GM12878 (cell line): ENCODE results near the gene CHKA. TPM values are rescaled to one million over a fixed set of nuclear protein-coding genes. Genes with fewer than 3 reads are reported as not detected.

ENCODE experiments used
- ATAC-seq: fragments of 200-7000 bp; cut with Tn5 transposase; 3 replicates; pipeline ENCODE4 v1.9.1; 2020; ENCODE audit warnings: mild to moderate bottlenecking, moderate library complexity
- BruUV-seq: library from RNA; stranded (reverse); fragments of 400-500 nt; replicated peaks from 2 replicates; lab custom pipeline; 2021; lab: Mats Ljungman, UMichigan
- CTCF ChIA-PET: fragments of 300-600 bp; sonication (Branson Sonifier 250); formaldehyde crosslinking; extraction: SDS; loops from one replicate; lab custom pipeline; 2021; ENCODE audit warnings: inconsistent platforms; lab: Yijun Ruan, JAX
- POLR2A ChIA-PET: fragments of 350-600 bp; formaldehyde crosslinking; extraction: SDS; loops from one replicate; lab custom pipeline; 2021; ENCODE audit warnings: inconsistent platforms; lab: Charles Lee
- RAD21 ChIA-PET: fragments of 300-600 bp; sonication (Branson Sonifier 250); formaldehyde crosslinking; loops from one replicate; lab custom pipeline; 2023; ENCODE audit warnings: antibody characterized with exemption; ENCODE audit not compliant: unreplicated experiment; lab: Charles Lee
- SMC1A ChIA-PET: fragments of 300-600 bp; sonication (Branson Sonifier 250); formaldehyde crosslinking; loops from one replicate; lab custom pipeline; 2023; ENCODE audit not compliant: unreplicated experiment, uncharacterized antibody; lab: Charles Lee
- DNase-seq: peaks from one replicate; pipeline ENCODE4 v3.0.0-alpha.2; 2011; ENCODE audit warnings: low read depth, low spot score
- FAIRE-seq: peaks from 3 replicates; lab custom pipeline; 2011; peaks lifted over from hg19 to GRCh38; lab: Jason Lieb, UNC
- H2AFZ ChIP-seq: 2 replicates; pipeline ENCODE4 v1.6.0; 2011; ENCODE audit warnings: low read depth, low read length, control low read depth; ENCODE audit not compliant: control insufficient read depth
- H3K27ac ChIP-seq: 2 replicates; pipeline ENCODE4 v1.5.1; 2011; ENCODE audit warnings: control low read depth; ENCODE audit not compliant: control insufficient read depth, insufficient read depth
- H3K27me3 ChIP-seq, 2 experiments: replicated peaks in 1 of 2; 2 replicates each; pipeline versions ENCODE4 v1.6.0 to v1.6.1; 2011; ENCODE audit warnings: low read length in 1 of 2; ENCODE audit not compliant: control insufficient read depth in 2 of 2, insufficient read depth in 2 of 2
- H3K36me3 ChIP-seq, 2 experiments: 2 replicates each; pipeline ENCODE4 v1.5.1; 2011; ENCODE audit warnings: low read length in 1 of 2; ENCODE audit not compliant: control insufficient read depth in 2 of 2, insufficient read depth in 2 of 2
- H3K4me1 ChIP-seq: 2 replicates; pipeline ENCODE4 v1.6.1; 2011; ENCODE audit warnings: mild to moderate bottlenecking, low read length, moderate library complexity, mixed read lengths; ENCODE audit not compliant: control insufficient read depth, insufficient read depth
- H3K4me2 ChIP-seq: 2 replicates; pipeline ENCODE4 v1.6.0; 2011; ENCODE audit warnings: control low read depth; ENCODE audit not compliant: control insufficient read depth, insufficient read depth
- H3K4me3 ChIP-seq: fragments of 200-600 bp; sonication (generic); 2 replicates; pipeline ENCODE4 v1.5.1; 2016
- H3K79me2 ChIP-seq: 2 replicates; pipeline ENCODE4 v1.6.0; 2011; ENCODE audit warnings: low read length; ENCODE audit not compliant: control insufficient read depth, insufficient read depth
- H3K9ac ChIP-seq: 2 replicates; pipeline ENCODE4 v1.8.0; 2011; ENCODE audit warnings: low read length, control low read depth, mixed read lengths; ENCODE audit not compliant: control insufficient read depth, insufficient read depth
- H3K9me3 ChIP-seq: replicated peaks from 3 replicates; pipeline ENCODE4 v1.5.1; 2011; ENCODE audit warnings: mild to moderate bottlenecking, low read length; ENCODE audit not compliant: control insufficient read depth, insufficient read depth
- H4K20me1 ChIP-seq: 2 replicates; pipeline ENCODE4 v1.6.0; 2011; ENCODE audit not compliant: control insufficient read depth, insufficient read depth
- CHD4 ChIP-seq: fragments of 200-600 bp; sonication (generic); IDR thresholded peaks from 2 replicates; pipeline ENCODE4 v1.6.1; 2016; ENCODE audit warnings: mild to moderate bottlenecking
- EGR1 ChIP-seq, 2 experiments: IDR thresholded peaks; 1 replicate in 1 of 2; 2 replicates in 1 of 2; pipeline ENCODE4 v1.6.1; 2011 to 2012; ENCODE audit warnings: low read depth in 2 of 2, low read length in 2 of 2, borderline replicate concordance in 1 of 2, mild to moderate bottlenecking in 1 of 2, moderate library complexity in 1 of 2
- ETV6 ChIP-seq, 2 experiments: fragments of 450-650 bp in 1 of 2; IDR thresholded peaks in 1 of 2; conservative IDR thresholded peaks in 1 of 2; 2 replicates each; pipeline ENCODE4 v1.6.1; 2014; ENCODE audit warnings: antibody characterized with exemption in 1 of 2, borderline replicate concordance in 1 of 2, low read depth in 1 of 2, mild to moderate bottlenecking in 1 of 2, moderate library complexity in 1 of 2
- MYB ChIP-seq: fragments of 150-350 bp; IDR thresholded peaks from 2 replicates; pipeline ENCODE4 v1.6.1; 2014; ENCODE audit warnings: mild to moderate bottlenecking, low read depth, low read length, borderline replicate concordance
- NR2C2 ChIP-seq: IDR thresholded peaks from 2 replicates; pipeline ENCODE4 v1.6.1; 2011; ENCODE audit warnings: borderline replicate concordance, low read depth; ENCODE audit not compliant: control insufficient read depth, insufficient read length
- RB1 ChIP-seq: fragments of 450-650 bp; formaldehyde crosslinking; IDR thresholded peaks from 2 replicates; pipeline ENCODE4 v1.6.1; 2017; ENCODE audit warnings: mild to moderate bottlenecking, borderline replicate concordance
- STAT1 ChIP-seq: fragments of 450-650 bp; conservative IDR thresholded peaks from 2 replicates; pipeline ENCODE4 v1.6.1; 2014; ENCODE audit warnings: antibody characterized with exemption, mild to moderate bottlenecking
- SUZ12 ChIP-seq: fragments of 200-600 bp; sonication (generic); IDR thresholded peaks from one replicate; pipeline ENCODE4 v1.6.1; 2018; ENCODE audit warnings: antibody characterized with exemption, mild to moderate bottlenecking; ENCODE audit not compliant: unreplicated experiment
- ZNF687 ChIP-seq: fragments of 450-650 bp; IDR thresholded peaks from 2 replicates; pipeline ENCODE4 v1.6.1; 2017; ENCODE audit warnings: mild to moderate bottlenecking, moderate library complexity
- WGBS: methylation state at CpG from one replicate; pipeline ENCODE4 v1.1.6; 2016; ENCODE audit warnings: low lambda C conversion rate; ENCODE audit not compliant: insufficient replicate concordance, insufficient coverage; ENCODE audit errors: missing lambda C conversion rate; 5-methylcytosine and 5-hydroxymethylcytosine counted together
- in situ Hi-C: fragments of 300-500 bp; cut with MboI; formaldehyde crosslinking; loops from 9 replicates; pipeline ENCODE4 v1.14.3; 2018; ENCODE audit warnings: mixed read lengths
- intact Hi-C: fragments of 100-400 bp; cut with micrococcal nuclease; formaldehyde crosslinking; loops from one replicate; pipeline ENCODE4 v1.14.2; 2022; ENCODE audit not compliant: unreplicated experiment
- polyA plus RNA-seq, 11 experiments: library from polyadenylated mRNA; depleted of rRNA in 4 of 11; unstranded in 6 of 11; stranded (reverse) in 5 of 11; fragments of >200 nt; fragmentation: Nextera tagmentation in 4 of 11; fragmentation: Illumina TruSeq in 1 of 11; extraction: Ambion mirVana in 4 of 11; extraction: Trizol in 1 of 11; gene quantifications; 1 replicate in 1 of 11; 2 replicates in 10 of 11; pipeline versions ENCODE4 v1.2.1 to v1.2.3, GENCODE V29; 2011 to 2016; ENCODE audit warnings: inconsistent platforms in 2 of 11, missing spikeins in 2 of 11, low read depth in 1 of 11
- total RNA-seq, 4 experiments: library from RNA; depleted of rRNA in 3 of 4; stranded (reverse); fragments of >200 nt in 3 of 4; fragmentation: Illumina TruSeq in 1 of 4; extraction: Trizol in 1 of 4; gene quantifications; 2 replicates each; pipeline versions ENCODE4 v1.2.1 to v1.2.3, GENCODE V29; 2013 to 2021

Gene CHKA
- total and polyA plus RNA-seq, 10 of the 15 experiments (the other 5 are each of a cell fraction or from before 2014, with no cell fraction given) = 5.2 to 29.2 (median 21.2) TPM

- Histone ChIP-seq H3K9me3 (no peaks in the 10 kb centered on the region), H2AFZ (no peak overlapping the region), H3K36me3 (no peaks in the 10 kb centered on the region), H3K4me3 (no peak overlapping the region), H3K27ac (no peak overlapping the region), H3K9ac (no peak overlapping the region), H4K20me1 (no peaks in the 10 kb centered on the region), H3K79me2 (peaks cover 1% of the 10 kb centered on the region), H3K4me2 (no peak overlapping the region), H3K27me3 (no peaks in the 10 kb centered on the region; a peak in 1 of 4 replicates), H3K4me1 (peaks cover 6% of the 10 kb centered on the region)
- in situ Hi-C loops = no loop called here
- no peak for ATAC-seq
- intact Hi-C loops = loop anchor here (10.0 kb wide), 1 partner anchor 430 kb away; no protein-coding TSS in a partner anchor
- BruUV-seq = no TSS peak
- ChIA-PET POLR2A (no interaction called here), RAD21 (no interaction called here), CTCF (interaction anchor here (1.1 to 1.3 kb wide), 2 partner anchors 15 to 184 kb away, joined by 4 read pairs; no protein-coding TSS in a partner anchor), SMC1A (no interaction called here)
- DNase-seq = no peak
- 77% methylated on average over 5 of the region's 5 CpGs for WGBS
- no peak for TF ChIP-seq CHD4
- no peak for TF ChIP-seq ETV6 (conservative IDR thresholded peaks at IDR 0.05 in 1 of 2, IDR thresholded peaks at IDR 0.05 in 1 of 2; ENCODE audit: borderline replicate concordance in 1 of 2, low read depth in 1 of 2)
- no peak for TF ChIP-seq MYB
- TF ChIP-seq NR2C2 = no peak
- TF ChIP-seq SUZ12 = no peak
- TF ChIP-seq STAT1 = no peak
- no peak for TF ChIP-seq ZNF687
- TF ChIP-seq EGR1 (IDR thresholded peaks at IDR 0.05; ENCODE audit: borderline replicate concordance in 1 of 2, low read depth in 2 of 2, low read length in 2 of 2) = no peak
- TF ChIP-seq RB1 = no peak
- no peak for FAIRE-seq
These were observed 96.7 kb downstream of the CHKA start for GRCh38 chr11:68024508-68024907.
